Smooth muscle cell (in vitro differentiated cells): ENCODE results near the gene CD151. TPM values are rescaled to one million over a fixed set of nuclear protein-coding genes. Genes with fewer than 3 reads are reported as not detected.

Experiments used
- DNase-seq: peaks from one replicate; lab custom pipeline; 2025; ENCODE audit not compliant: unreplicated experiment; lab: John Stamatoyannopoulos, UW
- H2AFZ ChIP-seq: fragments of 200-600 bp; sonication (generic); 2 replicates; pipeline ENCODE4 v1.6.0; 2016; ENCODE audit warnings: antibody characterized with exemption, low read depth, mild to moderate bottlenecking
- H3F3A ChIP-seq: fragments of 200-600 bp; sonication (generic); 2 replicates; pipeline ENCODE4 v1.6.0; 2017; ENCODE audit warnings: antibody characterized with exemption, low read depth
- H3K27ac ChIP-seq: fragments of 200-600 bp; sonication (generic); 2 replicates; pipeline ENCODE4 v1.5.1; 2016; ENCODE audit warnings: low read depth, mild to moderate bottlenecking
- H3K27me3 ChIP-seq: fragments of 200-600 bp; sonication (generic); 2 replicates; pipeline ENCODE4 v1.6.1; 2016; ENCODE audit warnings: low read depth, mild to moderate bottlenecking
- H3K36me3 ChIP-seq: fragments of 200-600 bp; sonication (generic); 2 replicates; pipeline ENCODE4 v1.5.1; 2016; ENCODE audit warnings: low read depth
- H3K4me1 ChIP-seq: fragments of 200-600 bp; sonication (generic); 2 replicates; pipeline ENCODE4 v1.5.1; 2016; ENCODE audit warnings: low read depth
- H3K4me2 ChIP-seq: fragments of 200-600 bp; sonication (generic); 2 replicates; pipeline ENCODE4 v1.6.0; 2016; ENCODE audit warnings: mild to moderate bottlenecking
- H3K4me3 ChIP-seq: fragments of 200-600 bp; sonication (generic); 2 replicates; pipeline ENCODE4 v1.5.1; 2016; ENCODE audit warnings: mild to moderate bottlenecking
- H3K79me2 ChIP-seq: fragments of 200-600 bp; sonication (generic); 2 replicates; pipeline ENCODE4 v1.6.0; 2016; ENCODE audit warnings: low read depth, mild to moderate bottlenecking
- H3K9ac ChIP-seq: fragments of 200-600 bp; sonication (generic); 2 replicates; pipeline ENCODE4 v1.6.0; 2016; ENCODE audit warnings: low read depth
- H3K9me3 ChIP-seq: fragments of 200-600 bp; sonication (generic); replicated peaks from 2 replicates; pipeline ENCODE4 v1.5.1; 2016; ENCODE audit warnings: low read depth
- H4K20me1 ChIP-seq: fragments of 200-600 bp; sonication (generic); 2 replicates; pipeline ENCODE4 v1.6.0; 2016; ENCODE audit warnings: low read depth
- CTCF ChIP-seq: fragments of 200-600 bp; sonication (generic); IDR thresholded peaks from 2 replicates; pipeline ENCODE4 v1.5.1; 2017; ENCODE audit warnings: borderline replicate concordance, mild to moderate bottlenecking, antibody characterized with exemption; ENCODE audit not compliant: insufficient read depth, poor library complexity, severe bottlenecking
- WGBS: methylation state at CpG from one replicate; pipeline ENCODE4 v1.1.7; 2016; ENCODE audit warnings: low lambda C conversion rate; 5-methylcytosine and 5-hydroxymethylcytosine counted together
- polyA plus RNA-seq: library from polyadenylated mRNA; unstranded; fragments of >200 nt; fragmentation: Nextera tagmentation; extraction: Ambion mirVana; gene quantifications from 2 replicates; pipeline ENCODE4 v1.2.1, GENCODE V29; 2016
- small RNA-seq: library from RNA; depleted of rRNA; stranded (forward); fragments of <200 nt; gene quantifications from one replicate; pipeline ENCODE3, GENCODE V24; 2014
- total RNA-seq: library from RNA; depleted of rRNA; stranded (reverse); fragments of >200 nt; gene quantifications from 2 replicates; pipeline ENCODE4 v1.2.3, GENCODE V29; 2014

CD151 gene
- total and polyA plus RNA-seq, 2 experiments from 2014 or later, result 256 to 391 TPM

DNA sequence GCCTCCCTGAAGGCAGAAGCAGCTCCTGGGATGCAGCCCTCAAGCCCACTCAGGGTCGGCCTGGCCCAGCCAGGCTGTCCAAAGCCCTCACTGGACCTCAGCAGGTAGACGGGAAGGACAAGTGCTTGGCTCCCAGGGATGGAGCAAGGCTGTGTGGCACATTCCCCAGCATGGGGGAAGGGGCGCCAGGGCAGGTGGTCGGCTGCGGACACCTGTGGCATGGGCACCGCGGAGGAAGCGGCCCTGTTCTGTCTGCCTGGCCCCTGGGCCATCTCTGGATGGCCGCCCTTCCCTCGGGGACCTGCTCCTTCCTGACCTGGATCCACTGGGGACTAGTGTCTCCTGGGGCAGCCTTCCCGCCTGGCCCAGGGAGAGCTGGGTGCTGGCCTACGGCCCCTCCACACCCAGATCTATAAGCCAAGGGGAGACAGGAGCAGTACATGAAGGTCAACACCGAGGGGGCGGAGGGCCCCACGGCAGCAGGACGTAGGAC, 51.9 kb downstream of the CD151 start:
- TF ChIP-seq CTCF, result no peak
- no peak overlapping the region for H3K9ac ChIP-seq
- H3K27ac ChIP-seq, result no peak overlapping the region
- no peaks in the 10 kb centered on the region for H3K9me3 ChIP-seq
- H3F3A ChIP-seq, result no peaks in the 10 kb centered on the region
- H3K27me3 ChIP-seq, result no peaks in the 10 kb centered on the region
- H3K36me3 ChIP-seq, result no peaks in the 10 kb centered on the region
- no peaks in the 10 kb centered on the region for H3K79me2 ChIP-seq
- no peak overlapping the region for H3K4me2 ChIP-seq
- H3K4me1 ChIP-seq, result no peaks in the 10 kb centered on the region
- H3K4me3 ChIP-seq, result no peak overlapping the region
- H2AFZ ChIP-seq, result no peak overlapping the region
- DNase-seq, result no peak
- 89% methylated on average over 15 of the region's 16 CpGs for WGBS
- no peaks in the 10 kb centered on the region for H4K20me1 ChIP-seq

DNA sequence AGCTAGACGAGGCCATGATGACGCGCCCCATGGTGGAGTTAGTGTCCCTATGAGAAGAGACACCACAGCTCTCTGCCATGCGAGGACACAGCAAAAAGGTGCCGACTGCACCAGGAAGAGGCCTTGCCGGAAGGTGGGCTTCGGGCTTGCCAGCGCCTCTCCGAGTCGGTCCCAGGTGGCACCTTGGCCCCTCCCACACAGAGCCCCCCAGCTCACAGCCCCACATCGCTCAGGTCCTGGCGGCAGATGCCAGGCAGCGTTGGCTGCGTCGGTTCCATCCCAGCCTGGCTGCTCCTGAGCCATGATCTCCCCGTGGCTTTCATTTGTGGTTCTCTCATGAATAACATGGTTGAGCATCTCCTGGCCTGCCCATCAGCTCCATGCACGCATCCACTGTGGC, 53.8 kb downstream of the CD151 start:
- WGBS, result 95% methylated on average over 17 of the region's 17 CpGs
- Histone ChIP-seq H3K27ac (no peak overlapping the region), H2AFZ (no peak overlapping the region), H3K9me3 (no peaks in the 10 kb centered on the region), H3K9ac (no peak overlapping the region), H3K27me3 (no peaks in the 10 kb centered on the region), H3K79me2 (no peaks in the 10 kb centered on the region), H3K4me2 (no peak overlapping the region), H3K36me3 (no peaks in the 10 kb centered on the region), H3K4me1 (no peaks in the 10 kb centered on the region), H3F3A (no peaks in the 10 kb centered on the region), H4K20me1 (peaks cover 2% of the 10 kb centered on the region), H3K4me3 (no peak overlapping the region)
- no peak for TF ChIP-seq CTCF
- DNase-seq, result no peak

DNA sequence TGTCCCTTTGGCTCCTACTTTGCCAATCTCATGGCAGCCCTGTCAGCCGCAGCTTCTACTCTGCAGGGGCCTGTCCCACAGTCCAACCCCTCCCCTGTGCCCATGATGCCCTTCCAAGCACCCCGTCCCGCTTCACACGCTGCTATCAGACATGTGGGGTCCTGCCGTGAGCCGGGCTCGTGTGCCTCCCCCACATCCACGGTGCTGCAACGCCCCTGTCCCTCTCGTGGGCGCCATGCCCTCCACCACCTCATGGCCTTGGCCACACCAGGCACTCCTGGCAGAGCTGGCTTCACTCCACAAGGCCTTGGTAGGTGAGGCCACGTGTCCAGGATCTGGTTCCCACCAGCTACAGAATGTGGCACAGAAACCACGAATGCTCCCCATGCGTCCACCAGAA, 54.8 kb downstream of the CD151 start:
- H3K9me3 ChIP-seq, result no peaks in the 10 kb centered on the region
- H4K20me1 ChIP-seq, result peaks cover 3% of the 10 kb centered on the region
- no peaks in the 10 kb centered on the region for H3F3A ChIP-seq
- H3K4me1 ChIP-seq, result no peaks in the 10 kb centered on the region
- no peaks in the 10 kb centered on the region for H3K36me3 ChIP-seq
- H2AFZ ChIP-seq, result no peak overlapping the region
- H3K27ac ChIP-seq, result no peak overlapping the region
- no peak overlapping the region for H3K4me2 ChIP-seq
- 97% methylated on average over 14 of the region's 14 CpGs for WGBS
- DNase-seq, result no peak
- no peak overlapping the region for H3K9ac ChIP-seq
- no peaks in the 10 kb centered on the region for H3K27me3 ChIP-seq
- H3K79me2 ChIP-seq, result no peaks in the 10 kb centered on the region
- no peak overlapping the region for H3K4me3 ChIP-seq
- no peak for TF ChIP-seq CTCF

Small RNA genes lying within 50 kb of the gene (small RNA-seq; reads per million reads assigned to genes)
- not detected for gene SNORA52

Other genes with a start within 250 kb of the CD151 start
- 7.1 and 11.1 TPM in 2 replicates for gene IRF7, start 217.0 kb upstream of the CD151 start, total RNA-seq
- 12.7 and 14.3 TPM in 2 replicates for gene IRF7, start 217.0 kb upstream of the CD151 start, polyA plus RNA-seq
- not detected in 2 replicates for gene CDHR5, start 208.0 kb upstream of the CD151 start, total RNA-seq
- 0.37 TPM in 1 of 2 replicates, not detected in the other for gene CDHR5, start 208.0 kb upstream of the CD151 start, polyA plus RNA-seq
- gene SCT, start 205.8 kb upstream of the CD151 start, total RNA-seq, result not detected in 2 replicates
- gene SCT, start 205.8 kb upstream of the CD151 start, polyA plus RNA-seq, result 1.4 and 2.2 TPM in 2 replicates
- gene DRD4, start 195.7 kb upstream of the CD151 start, total RNA-seq, result not detected in 2 replicates
- 2.7 and 3.1 TPM in 2 replicates for gene DRD4, start 195.7 kb upstream of the CD151 start, polyA plus RNA-seq
- gene DEAF1, start 137.7 kb upstream of the CD151 start, total RNA-seq, result 18.7 and 19.0 TPM in 2 replicates
- gene DEAF1, start 137.7 kb upstream of the CD151 start, polyA plus RNA-seq, result 39.2 and 61.5 TPM in 2 replicates
- gene TMEM80, start 137.1 kb upstream of the CD151 start, total RNA-seq, result 5.5 and 9.0 TPM in 2 replicates
- 14.3 and 24.3 TPM in 2 replicates for gene TMEM80, start 137.1 kb upstream of the CD151 start, polyA plus RNA-seq
- 47.9 and 74.9 TPM in 2 replicates for gene EPS8L2, start 126.7 kb upstream of the CD151 start, total RNA-seq
- 37.7 and 133 TPM in 2 replicates for gene EPS8L2, start 126.7 kb upstream of the CD151 start, polyA plus RNA-seq
- gene TALDO1, start 85.5 kb upstream of the CD151 start, total RNA-seq, result 100 and 103 TPM in 2 replicates
- gene TALDO1, start 85.5 kb upstream of the CD151 start, polyA plus RNA-seq, result 155 and 158 TPM in 2 replicates
- gene GATD1, start 55.5 kb upstream of the CD151 start, total RNA-seq, result 12.9 and 18.5 TPM in 2 replicates
- gene GATD1, start 55.5 kb upstream of the CD151 start, polyA plus RNA-seq, result 11.7 and 20.2 TPM in 2 replicates
- not detected in 2 replicates for gene CEND1, start 42.9 kb upstream of the CD151 start, total RNA-seq
- gene CEND1, start 42.9 kb upstream of the CD151 start, polyA plus RNA-seq, result 0.13 and 0.38 TPM in 2 replicates
- gene SLC25A22, start 34.7 kb upstream of the CD151 start, total RNA-seq, result 6.9 and 7.0 TPM in 2 replicates
- 19.5 and 25.2 TPM in 2 replicates for gene SLC25A22, start 34.7 kb upstream of the CD151 start, polyA plus RNA-seq
- gene PIDD1, start 27.7 kb upstream of the CD151 start, total RNA-seq, result 8.7 and 11.8 TPM in 2 replicates
- gene PIDD1, start 27.7 kb upstream of the CD151 start, polyA plus RNA-seq, result 22.3 and 44.9 TPM in 2 replicates
- gene RPLP2, start 23.0 kb upstream of the CD151 start, total RNA-seq, result 472 and 511 TPM in 2 replicates
- gene RPLP2, start 23.0 kb upstream of the CD151 start, polyA plus RNA-seq, result 622 and 701 TPM in 2 replicates
- 12.4 and 14.8 TPM in 2 replicates for gene PNPLA2, start 14.0 kb upstream of the CD151 start, total RNA-seq
- gene PNPLA2, start 14.0 kb upstream of the CD151 start, polyA plus RNA-seq, result 26.4 and 33.8 TPM in 2 replicates
- 0.36 and 2.5 TPM in 2 replicates for gene CRACR2B, start 5.0 kb upstream of the CD151 start, total RNA-seq
- gene CRACR2B, start 5.0 kb upstream of the CD151 start, polyA plus RNA-seq, result 0.10 and 10.5 TPM in 2 replicates
- gene POLR2L, start 9.6 kb downstream of the CD151 start, total RNA-seq, result 38.0 and 51.4 TPM in 2 replicates
- gene POLR2L, start 9.6 kb downstream of the CD151 start, polyA plus RNA-seq, result 380 and 446 TPM in 2 replicates
- 50.2 and 68.2 TPM in 2 replicates for gene TSPAN4, start 9.9 kb downstream of the CD151 start, total RNA-seq
- gene TSPAN4, start 9.9 kb downstream of the CD151 start, polyA plus RNA-seq, result 153 and 179 TPM in 2 replicates
- gene CHID1, start 77.9 kb downstream of the CD151 start, total RNA-seq, result 54.3 and 76.5 TPM in 2 replicates
- 171 and 181 TPM in 2 replicates for gene CHID1, start 77.9 kb downstream of the CD151 start, polyA plus RNA-seq
- gene AP2A2, start 92.9 kb downstream of the CD151 start, total RNA-seq, result 32.2 and 35.8 TPM in 2 replicates
- 25.1 and 31.8 TPM in 2 replicates for gene AP2A2, start 92.9 kb downstream of the CD151 start, polyA plus RNA-seq
- gene MUC6, start 203.8 kb downstream of the CD151 start, total RNA-seq, result not detected in 2 replicates
- 0.39 TPM in 1 of 2 replicates, not detected in the other for gene MUC6, start 203.8 kb downstream of the CD151 start, polyA plus RNA-seq
- not detected in 2 replicates for gene MUC2, start 241.9 kb downstream of the CD151 start, total RNA-seq
- 0.05 TPM in 1 of 2 replicates, not detected in the other for gene MUC2, start 241.9 kb downstream of the CD151 start, polyA plus RNA-seq